Esophagus (tissue), 2 donors: ENCODE measurements around the gene BCL2L11. TPM values are rescaled to one million over a fixed set of nuclear protein-coding genes. Genes with fewer than 3 reads are reported as not detected.

Experiments
- H3K27ac ChIP-seq, 2 donors: one replicate each; pipeline ENCODE4 v1.5.1; 2013; ENCODE audit warnings: low read depth in 2 of 2, mild to moderate bottlenecking in 2 of 2, inconsistent platforms in 1 of 2, low read length in 1 of 2, moderate library complexity in 1 of 2
- H3K27me3 ChIP-seq, 2 donors: one replicate each; pipeline ENCODE4 v1.6.1; 2013; ENCODE audit warnings: low read length in 2 of 2, control low read depth in 1 of 2, mild to moderate bottlenecking in 1 of 2; ENCODE audit not compliant: insufficient read depth in 2 of 2, control insufficient read depth in 1 of 2
- H3K36me3 ChIP-seq, 2 donors: one replicate each; pipeline ENCODE4 v1.6.1; 2013; ENCODE audit warnings: low read length in 1 of 2; ENCODE audit not compliant: control insufficient read depth in 2 of 2, insufficient read depth in 2 of 2
- H3K4me1 ChIP-seq, 2 donors: one replicate each; pipeline ENCODE4 v1.6.1; 2013; ENCODE audit warnings: low read length in 1 of 2; ENCODE audit not compliant: control insufficient read depth in 2 of 2, insufficient read depth in 2 of 2
- H3K4me3 ChIP-seq, 2 donors: one replicate each; pipeline ENCODE4 v1.5.1; 2013; ENCODE audit warnings: low read length in 2 of 2, mild to moderate bottlenecking in 2 of 2, low read depth in 1 of 2, moderate library complexity in 1 of 2
- H3K9me3 ChIP-seq, 2 donors: one replicate each; pipeline ENCODE4 v1.6.1; 2013; ENCODE audit warnings: mild to moderate bottlenecking in 2 of 2, low read depth in 1 of 2, low read length in 1 of 2, moderate library complexity in 1 of 2; ENCODE audit not compliant: control insufficient read depth in 2 of 2, insufficient read depth in 1 of 2
- WGBS, 2 donors: extraction: QIAGEN DNeasy Blood & Tissue Kit; methylation state at CpG; one replicate each; pipeline ENCODE4 v1.1.7; 2013; 5-methylcytosine and 5-hydroxymethylcytosine counted together
- polyA plus RNA-seq, 2 donors: library from polyadenylated mRNA; stranded (reverse); fragments of 200-250 nt; gene quantifications; one replicate each; pipeline ENCODE4 v1.2.3, GENCODE V29; 2013
- donor health status: healthy with polysubstance abuse.
- donor health status: Bipolar disorder and iron deficiency.

Gene BCL2L11
- polyA plus RNA-seq, 2 donors, result 3.9 to 4.1 TPM

- Histone ChIP-seq H3K36me3 (peaks cover 3 to 4% of the 10 kb centered on the region in 2 donors), H3K9me3 (no peaks in the 10 kb centered on the region), H3K27me3 (no peaks in the 10 kb centered on the region), H3K27ac (no peak overlapping the region), H3K4me3 (no peak overlapping the region), H3K4me1 (peaks cover 5 to 18% of the 10 kb centered on the region in 2 donors)
- WGBS, 2 donors, result 48 to 64% methylated on average over 10 of the region's 10 CpGs
Measured at GRCh38 chr2:111171337-111171930, 50.7 kb downstream of the BCL2L11 start.

GRCh38 chr2:111172666-111173065 is 52.0 kb downstream of the BCL2L11 start:
- H3K4me3 ChIP-seq, result no peak overlapping the region
- 95 to 97% methylated on average over 5 of the region's 5 CpGs for WGBS, 2 donors
- H3K9me3 ChIP-seq, result no peaks in the 10 kb centered on the region
- peaks cover 5 to 18% of the 10 kb centered on the region in 2 donors for H3K4me1 ChIP-seq
- no peak overlapping the region for H3K27ac ChIP-seq
- H3K27me3 ChIP-seq, result no peaks in the 10 kb centered on the region
- H3K36me3 ChIP-seq, result peaks cover 0 to 2% of the 10 kb centered on the region in 2 donors

GRCh38 chr2:111173338-111173737 is 52.6 kb downstream of the BCL2L11 start:
- no peak overlapping the region for H3K27ac ChIP-seq
- H3K4me3 ChIP-seq, result no peak overlapping the region
- 92 to 94% methylated on average over 7 of the region's 7 CpGs for WGBS, 2 donors
- no peaks in the 10 kb centered on the region for H3K9me3 ChIP-seq
- H3K36me3 ChIP-seq, result no peaks in the 10 kb centered on the region
- H3K27me3 ChIP-seq, result no peaks in the 10 kb centered on the region
- H3K4me1 ChIP-seq, result peaks cover 3 to 16% of the 10 kb centered on the region in 2 donors

- 93% methylated on average over 6 of the region's 6 CpGs for WGBS, 2 donors
- no peaks in the 10 kb centered on the region for H3K9me3 ChIP-seq
- H3K27me3 ChIP-seq, result no peaks in the 10 kb centered on the region
- H3K4me1 ChIP-seq, result peaks cover 3 to 16% of the 10 kb centered on the region in 2 donors
- no peak overlapping the region for H3K4me3 ChIP-seq
- H3K36me3 ChIP-seq, result no peaks in the 10 kb centered on the region
- H3K27ac ChIP-seq, result no peak overlapping the region
Measured at GRCh38 chr2:111173856-111174255, 53.1 kb downstream of the BCL2L11 start.

- no peaks in the 10 kb centered on the region for H3K36me3 ChIP-seq
- peaks cover 3 to 17% of the 10 kb centered on the region in 2 donors for H3K4me1 ChIP-seq
- H3K9me3 ChIP-seq, result no peaks in the 10 kb centered on the region
- WGBS, 2 donors, result 86 to 89% methylated on average over 4 of the region's 4 CpGs
- H3K4me3 ChIP-seq, result no peak overlapping the region
- H3K27ac ChIP-seq, result no peak overlapping the region
- no peaks in the 10 kb centered on the region for H3K27me3 ChIP-seq
Measured at GRCh38 chr2:111175615-111176014, 54.9 kb downstream of the BCL2L11 start.

- WGBS, 2 donors, result 60% methylated on average over 7 of the region's 7 CpGs
- H3K27me3 ChIP-seq, result no peaks in the 10 kb centered on the region
- no peaks in the 10 kb centered on the region for H3K9me3 ChIP-seq
- H3K27ac ChIP-seq, result peak overlapping the region in 1 of 2 donors; percentile 4
- peaks cover 3 to 15% of the 10 kb centered on the region in 2 donors for H3K4me1 ChIP-seq
- no peaks in the 10 kb centered on the region for H3K36me3 ChIP-seq
- no peak overlapping the region for H3K4me3 ChIP-seq
Measured at GRCh38 chr2:111176388-111176787, 55.7 kb downstream of the BCL2L11 start.

- WGBS, 2 donors, result 60 to 81% methylated on average over 4 of the region's 4 CpGs
- Histone ChIP-seq H3K9me3 (no peaks in the 10 kb centered on the region), H3K27me3 (no peaks in the 10 kb centered on the region), H3K36me3 (no peaks in the 10 kb centered on the region), H3K27ac (peak overlapping the region in 1 of 2 donors; percentile 4), H3K4me3 (no peak overlapping the region), H3K4me1 (peaks cover 3 to 14% of the 10 kb centered on the region in 2 donors)
Measured at GRCh38 chr2:111176867-111177266, 56.2 kb downstream of the BCL2L11 start.

- Histone ChIP-seq H3K27ac (no peak overlapping the region), H3K36me3 (no peaks in the 10 kb centered on the region), H3K4me3 (no peak overlapping the region), H3K4me1 (peaks cover 3 to 14% of the 10 kb centered on the region in 2 donors), H3K27me3 (no peaks in the 10 kb centered on the region), H3K9me3 (no peaks in the 10 kb centered on the region)
- WGBS, 2 donors, result 88 to 94% methylated on average over 4 of the region's 4 CpGs
Measured at GRCh38 chr2:111178296-111178695, 57.6 kb downstream of the BCL2L11 start.

- no peaks in the 10 kb centered on the region for H3K27me3 ChIP-seq
- H3K9me3 ChIP-seq, result no peaks in the 10 kb centered on the region
- H3K4me1 ChIP-seq, result peaks cover 3 to 14% of the 10 kb centered on the region in 2 donors
- no peaks in the 10 kb centered on the region for H3K36me3 ChIP-seq
- WGBS, 2 donors, result 77 to 83% methylated on average over 5 of the region's 5 CpGs
- no peak overlapping the region for H3K4me3 ChIP-seq
- no peak overlapping the region for H3K27ac ChIP-seq
Measured at GRCh38 chr2:111178730-111179405, 58.2 kb downstream of the BCL2L11 start.

GRCh38 chr2:111182121-111182520 is 61.4 kb downstream of the BCL2L11 start:
- Histone ChIP-seq H3K36me3 (no peaks in the 10 kb centered on the region), H3K9me3 (no peaks in the 10 kb centered on the region), H3K4me3 (no peak overlapping the region), H3K27ac (no peak overlapping the region), H3K27me3 (no peaks in the 10 kb centered on the region), H3K4me1 (peaks cover 0 to 12% of the 10 kb centered on the region in 2 donors)
- 84 to 90% methylated on average over 2 of the region's 2 CpGs for WGBS, 2 donors
